OCI-LY7 (cell line): ENCODE data around the gene GPATCH2. TPM values are rescaled to one million over a fixed set of nuclear protein-coding genes. Genes with fewer than 3 reads are reported as not detected.

Source experiments
- BruUV-seq: library from RNA; stranded (reverse); fragments of 400-500 nt; replicated peaks from 2 replicates; lab custom pipeline; 2021; lab: Mats Ljungman, UMichigan
- CTCF ChIA-PET: fragments of 300-600 bp; sonication (Branson Sonifier 250); formaldehyde crosslinking; loops from one replicate; lab custom pipeline; 2022; ENCODE audit warnings: antibody characterized with exemption; ENCODE audit not compliant: unreplicated experiment; lab: Charles Lee
- POLR2A ChIA-PET: fragments of 300-600 bp; sonication (Branson Sonifier 250); formaldehyde crosslinking; loops from one replicate; lab custom pipeline; 2022; ENCODE audit warnings: antibody characterized with exemption; lab: Charles Lee
- DNase-seq: peaks from one replicate; pipeline ENCODE4 v3.0.0-alpha.2; 2015; ENCODE audit warnings: low spot score
- H2AFZ ChIP-seq: fragments of 200-600 bp; sonication (generic), shearing (Covaris generic); 2 replicates; pipeline ENCODE4 v1.6.1; 2014; ENCODE audit warnings: mild to moderate bottlenecking, antibody characterized with exemption, low read length, moderate library complexity
- H3K27ac ChIP-seq: fragments of 200-600 bp; sonication (generic); 2 replicates; pipeline ENCODE4 v1.5.1; 2014; ENCODE audit warnings: mixed run types, low read depth, mild to moderate bottlenecking, moderate library complexity, low read length, inconsistent platforms; ENCODE audit not compliant: poor library complexity, severe bottlenecking
- H3K36me3 ChIP-seq: fragments of 200-600 bp; sonication (generic); 2 replicates; pipeline ENCODE4 v1.6.1; 2014; ENCODE audit warnings: mild to moderate bottlenecking, antibody characterized with exemption, low read length, moderate library complexity, mixed read lengths; ENCODE audit not compliant: insufficient read depth
- H3K4me1 ChIP-seq: fragments of 200-600 bp; sonication (generic); 2 replicates; pipeline ENCODE4 v1.5.1; 2014; ENCODE audit warnings: mild to moderate bottlenecking, low read length; ENCODE audit not compliant: insufficient read depth, poor library complexity, severe bottlenecking
- H3K4me2 ChIP-seq: fragments of 200-600 bp; sonication (generic); 2 replicates; pipeline ENCODE4 v1.6.1; 2014; ENCODE audit warnings: mild to moderate bottlenecking, low read length
- H3K4me3 ChIP-seq: fragments of 200-600 bp; sonication (generic); 2 replicates; pipeline ENCODE4 v1.5.1; 2014; ENCODE audit warnings: mild to moderate bottlenecking, low read depth, low read length; ENCODE audit not compliant: poor library complexity, severe bottlenecking
- H3K79me2 ChIP-seq: fragments of 200-600 bp; sonication (generic); 2 replicates; pipeline ENCODE4 v1.6.1; 2016; ENCODE audit warnings: low read depth, mild to moderate bottlenecking, low read length, moderate library complexity, mixed read lengths; ENCODE audit not compliant: insufficient read depth
- H3K9me2 ChIP-seq: fragments of 200-600 bp; sonication (generic); 2 replicates; pipeline ENCODE4 v1.6.1; 2016; ENCODE audit warnings: mild to moderate bottlenecking, low read length, mixed read lengths; ENCODE audit not compliant: insufficient read depth
- H3K9me3 ChIP-seq: fragments of 200-600 bp; sonication (generic); 2 replicates; pipeline ENCODE4 v1.6.1; 2014; ENCODE audit warnings: mild to moderate bottlenecking, mixed run types, low read length, mixed read lengths
- H4K20me1 ChIP-seq: fragments of 200-600 bp; sonication (generic); 2 replicates; pipeline ENCODE4 v1.6.1; 2014; ENCODE audit warnings: mild to moderate bottlenecking, antibody characterized with exemption, low read length, moderate library complexity, mixed read lengths; ENCODE audit not compliant: insufficient read depth
- EZH2phosphoT487 ChIP-seq: fragments of 200-600 bp; sonication (generic); IDR thresholded peaks from 2 replicates; pipeline ENCODE4 v1.6.1; 2018; ENCODE audit warnings: low read depth, borderline replicate concordance, mild to moderate bottlenecking, mixed run types, antibody characterized with exemption, low read length, moderate library complexity, mixed read lengths
- intact Hi-C: fragments of 100-400 bp; cut with micrococcal nuclease; formaldehyde crosslinking; loops from one replicate; pipeline ENCODE4 v1.10.0; 2022; ENCODE audit not compliant: unreplicated experiment
- total RNA-seq, 2 experiments: library from RNA; depleted of rRNA in 1 of 2; stranded (reverse); fragments of >200 nt in 1 of 2; shearing (Covaris generic) in 1 of 2; gene quantifications; 2 replicates each; pipeline ENCODE4 v1.2.3, GENCODE V29; 2014 to 2022
- TF ChIP-seq, protein P1 (sequence below): fragments of 200-600 bp; sonication (generic); conservative IDR thresholded peaks from 2 replicates; pipeline ENCODE4 v1.5.1; 2014; ENCODE audit warnings: mild to moderate bottlenecking, antibody characterized with exemption, low read length, moderate library complexity, mixed read lengths

GPATCH2 gene
- total RNA-seq, 2 experiments from 2014 or later = 8.8 to 12.7 TPM

DNA sequence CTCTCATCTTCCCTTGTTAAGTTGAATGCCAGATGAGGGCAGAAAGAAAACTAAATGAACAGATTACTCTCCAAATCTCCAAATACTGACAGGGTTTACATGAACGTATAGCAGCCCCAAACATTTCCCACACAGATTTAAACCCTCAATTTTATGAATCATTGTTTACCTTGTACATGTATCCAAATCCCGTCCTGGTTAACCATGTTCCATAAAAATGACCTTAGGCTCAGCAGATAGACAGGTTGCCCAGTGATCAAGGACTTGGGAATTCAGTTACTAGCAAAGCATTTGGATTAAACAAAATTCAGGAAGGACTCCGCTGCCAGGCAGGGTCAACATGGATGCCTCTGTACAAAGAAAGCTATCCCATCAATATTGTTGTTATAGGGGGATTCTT, 213.5 kb downstream of the GPATCH2 start:
- no peaks in the 10 kb centered on the region for H3K79me2 ChIP-seq
- no peak overlapping the region for H3K27ac ChIP-seq
- BruUV-seq = no TSS peak
- H4K20me1 ChIP-seq = no peaks in the 10 kb centered on the region
- H3K36me3 ChIP-seq = no peaks in the 10 kb centered on the region
- CTCF ChIA-PET = no interaction called here
- DNase-seq = no peak
- no peaks in the 10 kb centered on the region for H3K4me1 ChIP-seq
- no peak overlapping the region for H3K4me2 ChIP-seq
- H2AFZ ChIP-seq = no peak overlapping the region
- intact Hi-C loops = no loop called here
- H3K9me3 ChIP-seq = no peaks in the 10 kb centered on the region
- no peak for TF ChIP-seq EZH2phosphoT487
- TF ChIP-seq, protein P1, sequence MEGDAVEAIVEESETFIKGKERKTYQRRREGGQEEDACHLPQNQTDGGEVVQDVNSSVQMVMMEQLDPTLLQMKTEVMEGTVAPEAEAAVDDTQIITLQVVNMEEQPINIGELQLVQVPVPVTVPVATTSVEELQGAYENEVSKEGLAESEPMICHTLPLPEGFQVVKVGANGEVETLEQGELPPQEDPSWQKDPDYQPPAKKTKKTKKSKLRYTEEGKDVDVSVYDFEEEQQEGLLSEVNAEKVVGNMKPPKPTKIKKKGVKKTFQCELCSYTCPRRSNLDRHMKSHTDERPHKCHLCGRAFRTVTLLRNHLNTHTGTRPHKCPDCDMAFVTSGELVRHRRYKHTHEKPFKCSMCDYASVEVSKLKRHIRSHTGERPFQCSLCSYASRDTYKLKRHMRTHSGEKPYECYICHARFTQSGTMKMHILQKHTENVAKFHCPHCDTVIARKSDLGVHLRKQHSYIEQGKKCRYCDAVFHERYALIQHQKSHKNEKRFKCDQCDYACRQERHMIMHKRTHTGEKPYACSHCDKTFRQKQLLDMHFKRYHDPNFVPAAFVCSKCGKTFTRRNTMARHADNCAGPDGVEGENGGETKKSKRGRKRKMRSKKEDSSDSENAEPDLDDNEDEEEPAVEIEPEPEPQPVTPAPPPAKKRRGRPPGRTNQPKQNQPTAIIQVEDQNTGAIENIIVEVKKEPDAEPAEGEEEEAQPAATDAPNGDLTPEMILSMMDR = no peak
- H3K9me2 ChIP-seq = no peaks in the 10 kb centered on the region
- H3K4me3 ChIP-seq = no peak overlapping the region
- POLR2A ChIA-PET = no interaction called here

- Histone ChIP-seq H3K4me2 (no peak overlapping the region), H3K79me2 (no peaks in the 10 kb centered on the region), H3K27ac (no peak overlapping the region), H3K4me3 (no peak overlapping the region), H3K36me3 (no peaks in the 10 kb centered on the region), H4K20me1 (no peaks in the 10 kb centered on the region), H3K4me1 (no peaks in the 10 kb centered on the region), H3K9me3 (no peaks in the 10 kb centered on the region), H2AFZ (no peak overlapping the region), H3K9me2 (no peaks in the 10 kb centered on the region)
- TF ChIP-seq, protein P1 = no peak
- no peak for TF ChIP-seq EZH2phosphoT487
- intact Hi-C loops = no loop called here
- CTCF ChIA-PET = no interaction called here
- no TSS peak for BruUV-seq
- POLR2A ChIA-PET = interaction anchor here (0.5 kb wide), 1 partner anchor 187 kb away, joined by 3 read pairs; no protein-coding TSS in a partner anchor
- DNase-seq = no peak
These were observed 223.3 kb downstream of the GPATCH2 start for GRCh38 chr1:217407534-217408001.

DNA sequence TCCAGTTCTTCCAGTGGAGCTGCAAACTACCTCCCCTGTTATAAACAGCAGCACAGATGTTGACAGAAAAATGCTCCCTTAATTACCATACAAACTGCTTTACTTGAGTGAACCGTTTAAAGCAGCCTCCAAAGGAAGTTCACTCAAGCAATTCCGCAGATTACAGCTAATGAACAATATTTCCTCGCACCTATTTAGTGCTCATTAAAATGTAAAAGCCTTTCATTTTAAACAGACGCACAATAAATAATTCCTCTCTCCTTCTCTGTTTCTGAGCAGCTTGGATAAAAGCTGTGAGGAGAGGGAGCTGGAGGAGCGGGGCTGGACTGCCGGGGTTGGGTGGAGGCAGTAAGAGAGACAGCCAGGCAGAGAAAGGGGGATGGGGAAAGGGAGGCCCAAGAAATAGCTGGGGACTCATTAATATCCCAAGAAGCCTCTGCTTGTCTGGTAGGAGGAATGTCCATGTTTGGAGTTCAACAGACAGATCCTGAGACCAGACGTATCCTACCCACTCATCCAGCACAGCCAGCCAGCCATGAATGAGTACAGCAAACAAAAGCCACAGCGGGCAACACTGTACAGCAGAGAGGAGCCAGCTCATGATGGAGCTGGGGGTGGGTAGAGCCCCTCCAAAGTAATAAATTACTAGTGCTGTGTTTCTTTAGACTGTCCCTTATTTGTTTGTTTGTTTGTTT, 227.7 kb downstream of the GPATCH2 start:
- H3K4me1 ChIP-seq = no peaks in the 10 kb centered on the region
- ChIA-PET POLR2A (no interaction called here), CTCF (no interaction called here)
- no peak overlapping the region for H3K4me2 ChIP-seq
- no peaks in the 10 kb centered on the region for H3K36me3 ChIP-seq
- H3K4me3 ChIP-seq = no peak overlapping the region
- H4K20me1 ChIP-seq = no peaks in the 10 kb centered on the region
- TF ChIP-seq EZH2phosphoT487 = no peak
- TF ChIP-seq, protein P1 = no peak
- DNase-seq = no peak
- H3K79me2 ChIP-seq = no peaks in the 10 kb centered on the region
- H2AFZ ChIP-seq = no peak overlapping the region
- no peaks in the 10 kb centered on the region for H3K9me2 ChIP-seq
- BruUV-seq = no TSS peak
- intact Hi-C loops = no loop called here
- H3K9me3 ChIP-seq = no peaks in the 10 kb centered on the region
- no peak overlapping the region for H3K27ac ChIP-seq
